ENCODE measurements around the gene TIA1.

DNA sequence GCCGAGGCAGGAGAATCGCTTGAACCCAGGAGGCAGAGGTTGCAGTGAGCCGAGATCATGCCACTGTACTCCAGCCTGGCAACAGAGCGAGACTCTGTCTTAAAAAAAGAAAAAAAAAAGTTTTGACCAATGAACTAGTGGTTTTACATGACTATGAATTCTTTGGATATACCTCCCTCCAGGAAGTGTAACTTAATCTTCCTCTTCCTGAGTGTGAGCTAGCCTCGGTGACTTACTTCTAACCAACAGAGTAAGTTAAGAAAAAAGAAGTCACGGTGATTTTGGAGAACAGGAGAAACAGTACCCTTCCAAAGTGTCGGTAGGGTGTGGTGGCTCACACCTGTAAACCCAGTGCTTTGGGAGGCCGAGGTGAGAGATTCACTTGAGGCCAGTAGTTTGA lies 7.1 kb downstream of the TIA1 start:
- TF ChIP-seq, protein P1, sequence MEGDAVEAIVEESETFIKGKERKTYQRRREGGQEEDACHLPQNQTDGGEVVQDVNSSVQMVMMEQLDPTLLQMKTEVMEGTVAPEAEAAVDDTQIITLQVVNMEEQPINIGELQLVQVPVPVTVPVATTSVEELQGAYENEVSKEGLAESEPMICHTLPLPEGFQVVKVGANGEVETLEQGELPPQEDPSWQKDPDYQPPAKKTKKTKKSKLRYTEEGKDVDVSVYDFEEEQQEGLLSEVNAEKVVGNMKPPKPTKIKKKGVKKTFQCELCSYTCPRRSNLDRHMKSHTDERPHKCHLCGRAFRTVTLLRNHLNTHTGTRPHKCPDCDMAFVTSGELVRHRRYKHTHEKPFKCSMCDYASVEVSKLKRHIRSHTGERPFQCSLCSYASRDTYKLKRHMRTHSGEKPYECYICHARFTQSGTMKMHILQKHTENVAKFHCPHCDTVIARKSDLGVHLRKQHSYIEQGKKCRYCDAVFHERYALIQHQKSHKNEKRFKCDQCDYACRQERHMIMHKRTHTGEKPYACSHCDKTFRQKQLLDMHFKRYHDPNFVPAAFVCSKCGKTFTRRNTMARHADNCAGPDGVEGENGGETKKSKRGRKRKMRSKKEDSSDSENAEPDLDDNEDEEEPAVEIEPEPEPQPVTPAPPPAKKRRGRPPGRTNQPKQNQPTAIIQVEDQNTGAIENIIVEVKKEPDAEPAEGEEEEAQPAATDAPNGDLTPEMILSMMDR (IDR thresholded peaks at IDR 0.05) = no peak
- TF ChIP-seq POLR2A (IDR thresholded peaks at IDR 0.05) = no peak
